H1 (cell line): ENCODE results near the gene IL4. TPM values are rescaled to one million over a fixed set of nuclear protein-coding genes. Genes with fewer than 3 reads are reported as not detected.

Experiments
- CTCF ChIA-PET: fragments of 300-600 bp; sonication (Branson Sonifier 250); formaldehyde crosslinking; loops from one replicate; lab custom pipeline; 2021; ENCODE audit not compliant: partially characterized antibody; lab: Charles Lee
- POLR2A ChIA-PET: fragments of 300-600 bp; sonication (Branson Sonifier 250); formaldehyde crosslinking; loops from one replicate; lab custom pipeline; 2021; ENCODE audit warnings: inconsistent platforms; ENCODE audit not compliant: partially characterized antibody; lab: Charles Lee
- DNase-seq, 2 experiments: peaks; one replicate each; pipeline versions ENCODE4 v3.0.0 to v3.0.0-alpha.2; 2010 to 2022; ENCODE audit warnings: low spot score in 2 of 2, low read depth in 1 of 2, mixed read lengths in 1 of 2
- FAIRE-seq: peaks from 2 replicates; lab custom pipeline; 2011; peaks lifted over from hg19 to GRCh38; lab: Jason Lieb, UNC
- H2AFZ ChIP-seq: 2 replicates; pipeline ENCODE4 v1.8.1; 2012; ENCODE audit warnings: low read length, inconsistent platforms
- H2AK5ac ChIP-seq: 2 replicates; pipeline ENCODE4 v1.6.1; 2013; ENCODE audit warnings: low read depth, low read length
- H2BK120ac ChIP-seq: replicated peaks from 2 replicates; pipeline ENCODE3; 2013; ENCODE audit warnings: low read depth, low read length, inconsistent platforms
- H2BK12ac ChIP-seq: 2 replicates; pipeline ENCODE4 v1.6.1; 2013; ENCODE audit warnings: low read depth, low read length
- H2BK15ac ChIP-seq: 2 replicates; pipeline ENCODE4 v1.6.1; 2013; ENCODE audit warnings: low read length
- H2BK20ac ChIP-seq: 2 replicates; pipeline ENCODE4 v1.6.1; 2013; ENCODE audit warnings: low read length
- H2BK5ac ChIP-seq: 2 replicates; pipeline ENCODE4 v1.6.1; 2013; ENCODE audit warnings: low read depth, low read length
- H3K14ac ChIP-seq: 2 replicates; pipeline ENCODE4 v1.6.1; 2013; ENCODE audit warnings: inconsistent platforms; ENCODE audit not compliant: insufficient read length
- H3K18ac ChIP-seq: 2 replicates; pipeline ENCODE4 v1.6.1; 2013; ENCODE audit warnings: low read length; ENCODE audit errors: extremely low read depth
- H3K23ac ChIP-seq: 2 replicates; pipeline ENCODE4 v1.6.1; 2013; ENCODE audit warnings: inconsistent platforms; ENCODE audit not compliant: insufficient read length
- H3K23me2 ChIP-seq: 2 replicates; pipeline ENCODE4 v1.6.1; 2013; ENCODE audit warnings: low read depth, low read length
- H3K27ac ChIP-seq: 2 replicates; pipeline ENCODE4 v1.6.1; 2011; ENCODE audit warnings: low read depth, low read length, inconsistent platforms
- H3K27me3 ChIP-seq, 4 experiments: replicated peaks in 1 of 4; 1 replicate in 1 of 4; 2 replicates in 3 of 4; pipeline versions ENCODE4 v1.6.1 to v1.8.1; 2011 to 2013; ENCODE audit warnings: low read length in 3 of 4, mild to moderate bottlenecking in 3 of 4, inconsistent platforms in 2 of 4, mixed read lengths in 2 of 4, moderate library complexity in 1 of 4; ENCODE audit not compliant: control insufficient read depth in 3 of 4, insufficient read depth in 3 of 4; ENCODE audit errors: extremely low read depth in 1 of 4
- H3K36me3 ChIP-seq, 4 experiments: 2 replicates each; pipeline versions ENCODE4 v1.6.1 to v1.8.1; 2011 to 2013; ENCODE audit warnings: mild to moderate bottlenecking in 4 of 4, low read length in 3 of 4, moderate library complexity in 2 of 4, control low read depth in 1 of 4, inconsistent platforms in 1 of 4; ENCODE audit not compliant: insufficient read depth in 4 of 4, control insufficient read depth in 2 of 4
- H3K4ac ChIP-seq: replicated peaks from 2 replicates; pipeline ENCODE3; 2013; ENCODE audit warnings: low read length, low read depth, mixed read lengths, inconsistent platforms; ENCODE audit not compliant: insufficient read length
- H3K4me1 ChIP-seq, 4 experiments: replicated peaks in 1 of 4; 1 replicate in 1 of 4; 2 replicates in 3 of 4; pipeline versions ENCODE4 v1.6.1 to v1.8.1; 2011 to 2013; ENCODE audit warnings: low read length in 3 of 4, inconsistent platforms in 2 of 4, mixed read lengths in 1 of 4; ENCODE audit not compliant: insufficient read depth in 4 of 4, control insufficient read depth in 3 of 4
- H3K4me2 ChIP-seq, 2 experiments: 2 replicates each; pipeline versions ENCODE4 v1.6.1 to v1.8.1; 2011 to 2013; ENCODE audit warnings: low read depth in 2 of 2, low read length in 2 of 2, control low read depth in 1 of 2, inconsistent platforms in 1 of 2, mild to moderate bottlenecking in 1 of 2; ENCODE audit not compliant: insufficient read depth in 1 of 2
- H3K4me3 ChIP-seq, 4 experiments: fragments of 200-600, 300-600 bp in 1 of 4; sonication (generic), shearing (Covaris generic), sonication (Bioruptor Twin) in 1 of 4; 2 replicates each; pipeline versions ENCODE4 v1.5.1 to v1.8.1; 2011 to 2016; ENCODE audit warnings: low read length in 4 of 4, low read depth in 3 of 4, control low read depth in 2 of 4, inconsistent platforms in 2 of 4, mild to moderate bottlenecking in 2 of 4, mixed read lengths in 1 of 4, moderate library complexity in 1 of 4; ENCODE audit not compliant: insufficient read depth in 2 of 4; ENCODE audit errors: extremely low read depth in 1 of 4
- H3K56ac ChIP-seq: replicated peaks from 2 replicates; pipeline ENCODE3; 2013; ENCODE audit warnings: low read depth, mild to moderate bottlenecking, mixed read lengths, low read length, inconsistent platforms; ENCODE audit not compliant: insufficient read length
- H3K79me1 ChIP-seq: 2 replicates; pipeline ENCODE4 v1.6.1; 2013; ENCODE audit warnings: low read depth, low read length, control low read depth
- H3K79me2 ChIP-seq, 2 experiments: 2 replicates each; pipeline versions ENCODE4 v1.6.1 to v1.8.1; 2012 to 2013; ENCODE audit warnings: low read length in 2 of 2, mild to moderate bottlenecking in 2 of 2, inconsistent platforms in 1 of 2; ENCODE audit not compliant: insufficient read depth in 2 of 2, control insufficient read depth in 1 of 2
- H3K9ac ChIP-seq, 4 experiments: replicated peaks in 1 of 4; 1 replicate in 1 of 4; 2 replicates in 3 of 4; pipeline versions ENCODE4 v1.6.1 to v1.8.1; 2011 to 2013; ENCODE audit warnings: low read depth in 3 of 4, low read length in 3 of 4, control low read depth in 2 of 4, mild to moderate bottlenecking in 2 of 4, moderate library complexity in 2 of 4, inconsistent platforms in 1 of 4; ENCODE audit errors: extremely low read depth in 1 of 4
- H3K9me3 ChIP-seq, 2 experiments: 2 replicates each; pipeline versions ENCODE4 v1.6.1 to v1.8.1; 2012 to 2013; ENCODE audit warnings: mild to moderate bottlenecking in 2 of 2, moderate library complexity in 2 of 2, control low read depth in 1 of 2, inconsistent platforms in 1 of 2, low read depth in 1 of 2, low read length in 1 of 2, mixed read lengths in 1 of 2; ENCODE audit not compliant: insufficient read depth in 2 of 2
- H4K20me1 ChIP-seq, 2 experiments: replicated peaks in 1 of 2; 2 replicates each; pipeline versions ENCODE3 to v1.8.1; 2011 to 2013; ENCODE audit warnings: inconsistent platforms in 2 of 2, low read length in 2 of 2, mild to moderate bottlenecking in 1 of 2; ENCODE audit not compliant: insufficient read depth in 2 of 2, control insufficient read depth in 1 of 2
- H4K5ac ChIP-seq: 2 replicates; pipeline ENCODE4 v1.6.1; 2013; ENCODE audit warnings: low read length, low read depth, mixed read lengths, inconsistent platforms; ENCODE audit not compliant: insufficient read length
- H4K8ac ChIP-seq: 2 replicates; pipeline ENCODE4 v1.8.0; 2013; ENCODE audit warnings: mild to moderate bottlenecking, moderate library complexity, low read length, inconsistent platforms; ENCODE audit not compliant: insufficient read depth; ENCODE audit errors: extremely low read depth
- H4K91ac ChIP-seq: replicated peaks from 2 replicates; pipeline ENCODE3; 2013; ENCODE audit warnings: low read length, mixed read lengths, inconsistent platforms; ENCODE audit not compliant: insufficient read length
- WGBS, 2 experiments: shearing (Covaris generic) in 1 of 2; methylation state at CpG; one replicate each; pipeline versions ENCODE4 v1.1.6 to v1.1.7; 2013 to 2015; ENCODE audit warnings: low lambda C conversion rate in 2 of 2, mixed read lengths in 2 of 2, inconsistent platforms in 1 of 2, low coverage in 1 of 2, missing lambda C conversion rate in 1 of 2; ENCODE audit not compliant: insufficient replicate concordance in 2 of 2, insufficient coverage in 1 of 2, insufficient read length in 1 of 2; ENCODE audit errors: extremely low coverage in 1 of 2, missing lambda C conversion rate in 1 of 2; 5-methylcytosine and 5-hydroxymethylcytosine counted together
- polyA plus RNA-seq, 7 experiments: library from polyadenylated mRNA; depleted of rRNA in 3 of 7; stranded (reverse) in 5 of 7; unstranded in 2 of 7; fragments of >200 nt in 5 of 7; fragments of 200-250 nt in 2 of 7; gene quantifications; 1 replicate in 5 of 7; 2 replicates in 1 of 7; 4 replicates in 1 of 7; pipeline versions ENCODE4 v1.2.1 to v1.2.3, GENCODE V29; 2011 to 2013; ENCODE audit warnings: missing spikeins in 2 of 7, mixed read lengths in 2 of 7
- total RNA-seq: library from RNA; stranded (reverse); fragmentation: NEBNext Ultra II Directional; extraction: Animal tissue kit (Norgen Biotek cat#: 25700); gene quantifications from 2 replicates; pipeline ENCODE4 v1.2.1, GENCODE V29; 2021

The IL4 gene
- total and polyA plus RNA-seq, 2 of the 8 experiments (the other 6 are each of a cell fraction or from before 2014, with no cell fraction given) = not detected

DNA sequence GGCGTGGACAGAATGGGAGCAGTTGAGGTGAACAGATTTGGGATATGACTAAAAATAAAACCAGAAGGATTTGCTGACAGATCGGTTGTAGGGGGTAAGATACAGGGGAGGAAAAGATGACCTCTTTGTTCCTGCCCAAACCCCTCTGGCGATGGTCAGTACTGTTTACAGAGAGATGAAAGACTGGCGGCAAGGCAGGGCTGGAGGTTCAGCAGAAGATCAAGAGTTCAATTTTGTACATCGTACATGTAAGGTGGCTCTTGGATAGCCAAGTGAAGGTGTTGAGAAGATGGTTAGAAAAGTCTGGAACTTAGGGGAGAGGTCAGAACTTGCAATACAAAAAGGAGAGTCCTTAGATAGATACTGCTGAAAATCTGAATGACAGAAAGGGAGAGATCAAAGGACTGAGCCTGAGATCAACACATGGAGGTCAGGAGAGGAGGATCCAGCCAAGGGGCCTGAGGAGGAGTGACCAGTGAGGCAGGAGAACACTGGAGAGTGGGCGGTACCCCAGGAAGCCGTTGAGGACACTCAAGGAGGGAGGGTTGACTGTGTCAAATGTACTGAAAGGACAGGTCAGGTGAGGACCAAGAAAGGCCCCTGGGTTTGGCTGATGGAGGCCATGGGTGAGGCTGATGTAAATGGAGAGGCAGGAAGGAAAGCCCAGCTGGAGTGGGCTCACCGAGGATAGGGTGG lies 7.1 kb downstream of the IL4 start:
- Histone ChIP-seq H2BK5ac (no peak overlapping the region), H3K36me3 (no peaks in the 10 kb centered on the region), H3K23me2 (no peaks in the 10 kb centered on the region; the same call in 1 of the 2 replicates), H4K8ac (no peak overlapping the region), H2BK15ac (no peak overlapping the region), H3K9ac (no peak overlapping the region), H4K5ac (no peak overlapping the region), H3K18ac (no peak overlapping the region), H3K4ac (no peak overlapping the region), H3K79me2 (no peaks in the 10 kb centered on the region), H4K91ac (no peak overlapping the region), H3K23ac (no peak overlapping the region), H2BK12ac (no peak overlapping the region), H3K79me1 (no peaks in the 10 kb centered on the region), H4K20me1 (no peaks in the 10 kb centered on the region), H3K4me3 (no peak overlapping the region), H2AK5ac (no peak overlapping the region), H2AFZ (no peak overlapping the region), H3K9me3 (no peaks in the 10 kb centered on the region), H3K4me2 (no peak overlapping the region), H3K27ac (no peak overlapping the region), H2BK20ac (no peak overlapping the region), H3K27me3 (no peaks in the 10 kb centered on the region), H3K14ac (no peak overlapping the region), H3K4me1 (no peaks in the 10 kb centered on the region), H2BK120ac (no peak overlapping the region), H3K56ac (no peak overlapping the region)
- no peak for FAIRE-seq
- WGBS, 2 experiments = 90% methylated on average over 8 of the region's 8 CpGs; no CpG with 5 or more reads in 1 of the 2 experiments
- DNase-seq = no peak
- ChIA-PET POLR2A (no interaction called here), CTCF (interaction anchor here (1.6 kb wide), 1 partner anchor 154 kb away, joined by 6 read pairs; no protein-coding TSS in a partner anchor)
